ENCODE measurements around the gene HTR7.
"Not testable (repeated sequence)": the region's sequence is repeated elsewhere in the genome, so short reads cannot be mapped to it uniquely, and the experiment has no call there.

Gene HTR7

GRCh38 chr10:90858461-90858968 lies 676 bp upstream of the HTR7 start:
- DNase-seq (ENCODE audit: low read depth in 3 of 3) = no peak

GRCh38 chr10:90856964-90857634 lies 740 bp downstream of the HTR7 start:
- DNase-seq (ENCODE audit: low read depth in 3 of 3) = no peak

GRCh38 chr10:90856261-90856660 lies 1.6 kb downstream of the HTR7 start:
- DNase-seq (ENCODE audit: low read depth in 3 of 3) = no peak

GRCh38 chr10:90855126-90855525 lies 2.7 kb downstream of the HTR7 start:
- no peak for DNase-seq (ENCODE audit: low read depth in 3 of 3)

GRCh38 chr10:90849956-90850749 lies 7.7 kb downstream of the HTR7 start:
- DNase-seq (ENCODE audit: low read depth in 3 of 3) = no peak

- DNase-seq (ENCODE audit: low read depth in 3 of 3) = no peak
Observed at GRCh38 chr10:90847436-90847835, 10.4 kb downstream of the HTR7 start.

GRCh38 chr10:90846746-90847145 lies 11.1 kb downstream of the HTR7 start:
- DNase-seq (ENCODE audit: low read depth in 3 of 3) = no peak

GRCh38 chr10:90845726-90846125 lies 12.1 kb downstream of the HTR7 start:
- DNase-seq (ENCODE audit: low read depth in 3 of 3) = no peak

- DNase-seq (ENCODE audit: low read depth in 3 of 3) = no peak
Observed at GRCh38 chr10:90842725-90843124, 15.1 kb downstream of the HTR7 start.

GRCh38 chr10:90837486-90837885 lies 20.4 kb downstream of the HTR7 start:
- no peak for DNase-seq (ENCODE audit: low read depth in 3 of 3)

GRCh38 chr10:90834326-90834725 lies 23.5 kb downstream of the HTR7 start:
- no peak for DNase-seq (ENCODE audit: low read depth in 3 of 3)

GRCh38 chr10:90832111-90832510 lies 25.7 kb downstream of the HTR7 start:
- no peak for DNase-seq (ENCODE audit: low read depth in 3 of 3)

- no peak for DNase-seq (ENCODE audit: low read depth in 3 of 3)
Observed at GRCh38 chr10:90822508-90822907, 35.3 kb downstream of the HTR7 start.

GRCh38 chr10:90821864-90822263 lies 36.0 kb downstream of the HTR7 start:
- DNase-seq (ENCODE audit: low read depth in 3 of 3) = not testable (repeated sequence)

GRCh38 chr10:90819911-90820310 lies 37.9 kb downstream of the HTR7 start:
- DNase-seq (ENCODE audit: low read depth in 3 of 3) = no peak

GRCh38 chr10:90818736-90819135 lies 39.1 kb downstream of the HTR7 start:
- no peak for DNase-seq (ENCODE audit: low read depth in 3 of 3)

- no peak for DNase-seq (ENCODE audit: low read depth in 3 of 3)
Observed at GRCh38 chr10:90817128-90817889, 40.5 kb downstream of the HTR7 start.

GRCh38 chr10:90816466-90816865 lies 41.4 kb downstream of the HTR7 start:
- no peak for DNase-seq (ENCODE audit: low read depth in 3 of 3)

GRCh38 chr10:90813594-90814365 lies 44.1 kb downstream of the HTR7 start:
- DNase-seq (ENCODE audit: low read depth in 3 of 3) = no peak

GRCh38 chr10:90807106-90807505 lies 50.7 kb downstream of the HTR7 start:
- not testable (repeated sequence) for DNase-seq (ENCODE audit: low read depth in 3 of 3)

- DNase-seq (ENCODE audit: low read depth in 3 of 3) = no peak
Observed at GRCh38 chr10:90806677-90807076, 51.2 kb downstream of the HTR7 start.

GRCh38 chr10:90805206-90805605 lies 52.6 kb downstream of the HTR7 start:
- no peak for DNase-seq (ENCODE audit: low read depth in 3 of 3)

Data from stimulated activated CD4-positive, alpha-beta T cell treated with anti-CD3 and anti-CD28 coated beads, TNF-alpha, amount 100 ng/mL, for 24 hours (primary cell).